A673 (cell line): ENCODE results near the gene CHD5. TPM values are rescaled to one million over a fixed set of nuclear protein-coding genes. Genes with fewer than 3 reads are reported as not detected.

Experiments
- BruUV-seq: library from RNA; stranded (reverse); fragments of 400-500 nt; replicated peaks from 2 replicates; lab custom pipeline; 2021; lab: Mats Ljungman, UMichigan
- CTCF ChIA-PET: fragments of 300-600 bp; sonication (Branson Sonifier 250); formaldehyde crosslinking; loops from one replicate; lab custom pipeline; 2022; ENCODE audit warnings: antibody characterized with exemption; lab: Charles Lee
- POLR2A ChIA-PET: fragments of 300-600 bp; sonication (Branson Sonifier 250); formaldehyde crosslinking; loops from one replicate; lab custom pipeline; 2022; ENCODE audit warnings: antibody characterized with exemption; ENCODE audit not compliant: low non-redundant PET; lab: Charles Lee
- DNase-seq: peaks from one replicate; pipeline ENCODE4 v3.0.0-alpha.2; 2015; ENCODE audit warnings: low spot score
- H3K27ac ChIP-seq: fragments of 200-600 bp; sonication (generic); 2 replicates; pipeline ENCODE4 v1.5.1; 2016; ENCODE audit warnings: mixed run types, low read depth, mild to moderate bottlenecking, mixed read lengths, antibody characterized with exemption, low read length; ENCODE audit not compliant: poor library complexity, severe bottlenecking
- H3K27me3 ChIP-seq: fragments of 200-600 bp; sonication (generic); replicated peaks from 2 replicates; pipeline ENCODE4 v1.6.1; 2017; ENCODE audit warnings: mixed run types, low read depth, mild to moderate bottlenecking, mixed read lengths, antibody characterized with exemption, low read length; ENCODE audit not compliant: insufficient read depth, poor library complexity
- H3K36me3 ChIP-seq: fragments of 200-600 bp; sonication (generic); 2 replicates; pipeline ENCODE4 v1.6.1; 2016; ENCODE audit warnings: mixed run types, mild to moderate bottlenecking, mixed read lengths, antibody characterized with exemption, low read length; ENCODE audit not compliant: insufficient read depth, poor library complexity, severe bottlenecking
- H3K4me1 ChIP-seq: fragments of 200-600 bp; sonication (generic); 2 replicates; pipeline ENCODE4 v1.6.1; 2017; ENCODE audit warnings: mixed run types, mild to moderate bottlenecking, mixed read lengths, antibody characterized with exemption, low read length; ENCODE audit not compliant: insufficient read depth, poor library complexity, severe bottlenecking
- H3K4me3 ChIP-seq: fragments of 200-600 bp; sonication (generic); 2 replicates; pipeline ENCODE4 v1.5.1; 2016; ENCODE audit warnings: low read depth, mixed run types, mild to moderate bottlenecking, mixed read lengths, low read length; ENCODE audit not compliant: poor library complexity, severe bottlenecking
- H3K9me3 ChIP-seq: fragments of 200-600 bp; sonication (generic); 2 replicates; pipeline ENCODE4 v1.6.1; 2016; ENCODE audit warnings: mixed run types, low read depth, mild to moderate bottlenecking, mixed read lengths, antibody characterized with exemption, low read length; ENCODE audit not compliant: poor library complexity, severe bottlenecking
- CTCF ChIP-seq: fragments of 300-800, 200-600 bp; sonication (generic); conservative IDR thresholded peaks from 2 replicates; pipeline ENCODE4 v1.5.1; 2017; ENCODE audit warnings: low read depth, mild to moderate bottlenecking, antibody characterized with exemption, low read length, moderate library complexity, mixed read lengths
- EZH2 ChIP-seq: fragments of 200-600 bp; sonication (generic); IDR thresholded peaks from 2 replicates; pipeline ENCODE4 v1.6.1; 2017; ENCODE audit warnings: borderline replicate concordance, low read depth, mild to moderate bottlenecking, mixed read lengths, antibody characterized with exemption, low read length; ENCODE audit not compliant: poor library complexity, severe bottlenecking
- intact Hi-C: fragments of 100-400 bp; cut with micrococcal nuclease; formaldehyde crosslinking; loops from one replicate; pipeline ENCODE4 v1.10.0; 2022; ENCODE audit not compliant: unreplicated experiment
- total RNA-seq: library from RNA; stranded (reverse); gene quantifications from 2 replicates; pipeline ENCODE4 v1.2.3, GENCODE V29; 2021

Gene CHD5
- total RNA-seq, 1 experiment from 2014 or later: 0.58 TPM

GRCh38 chr1:6105763-6106162 lies 74.4 kb downstream of the CHD5 start:
- BruUV-seq: no TSS peak
- Histone ChIP-seq H3K36me3 (no peaks in the 10 kb centered on the region), H3K27me3 (no peaks in the 10 kb centered on the region), H3K9me3 (no peaks in the 10 kb centered on the region), H3K4me1 (no peaks in the 10 kb centered on the region), H3K27ac (no peak overlapping the region), H3K4me3 (no peak overlapping the region)
- DNase-seq: no peak
- TF ChIP-seq CTCF (no peak), EZH2 (no peak)
- intact Hi-C loops: loop anchor here (5.0 kb wide), 2 partner anchors 77 to 297 kb away; partner anchors contain the start of gene CHD5
- POLR2A ChIA-PET: no interaction called here
- CTCF ChIA-PET: no interaction called here

GRCh38 chr1:6105218-6105679 lies 74.9 kb downstream of the CHD5 start:
- ChIA-PET POLR2A (interaction anchor here (0.6 kb wide), 1 partner anchor 282 kb away, joined by 3 read pairs; no protein-coding TSS in a partner anchor), CTCF (no interaction called here)
- intact Hi-C loops: loop anchor here (5.0 kb wide), 2 partner anchors 77 to 297 kb away; partner anchors contain the start of gene CHD5
- Histone ChIP-seq H3K27me3 (no peaks in the 10 kb centered on the region), H3K9me3 (no peaks in the 10 kb centered on the region), H3K4me3 (no peak overlapping the region), H3K36me3 (no peaks in the 10 kb centered on the region), H3K4me1 (no peaks in the 10 kb centered on the region), H3K27ac (no peak overlapping the region)
- no TSS peak for BruUV-seq
- DNase-seq: no peak
- TF ChIP-seq EZH2 (no peak), CTCF (no peak; the same call in 1 of the 2 replicates)

GRCh38 chr1:6104631-6105030 lies 75.5 kb downstream of the CHD5 start:
- Histone ChIP-seq H3K9me3 (no peaks in the 10 kb centered on the region), H3K27ac (no peak overlapping the region), H3K4me3 (no peak overlapping the region), H3K4me1 (no peaks in the 10 kb centered on the region), H3K27me3 (no peaks in the 10 kb centered on the region), H3K36me3 (no peaks in the 10 kb centered on the region)
- no peak for DNase-seq
- CTCF ChIA-PET: no interaction called here
- POLR2A ChIA-PET: interaction anchor here (0.6 kb wide), 1 partner anchor 283 kb away, joined by 3 read pairs; no protein-coding TSS in a partner anchor
- no TSS peak for BruUV-seq
- TF ChIP-seq CTCF: no peak
- no peak for TF ChIP-seq EZH2
- intact Hi-C loops: loop anchor here (5.0 kb wide), 2 partner anchors 78 to 298 kb away; partner anchors contain the start of gene CHD5
